ENCODE measurements around the gene JAK3. TPM values are rescaled to one million over a fixed set of nuclear protein-coding genes. Genes with fewer than 3 reads are reported as not detected.
A peak's percentile ranks its signal among the peaks of the same experiment; 100 is the strongest.

The JAK3 gene
- total and polyA plus RNA-seq, 2 of the 13 experiments (the other 11 are each of a cell fraction or from before 2014, with no cell fraction given): 3.4 to 18.6 TPM

GRCh38 chr19:17859533-17860330 lies 11.9 kb upstream of the JAK3 start, which contains the start of gene RPL18A (continued):
- TF ChIP-seq, protein P1, sequence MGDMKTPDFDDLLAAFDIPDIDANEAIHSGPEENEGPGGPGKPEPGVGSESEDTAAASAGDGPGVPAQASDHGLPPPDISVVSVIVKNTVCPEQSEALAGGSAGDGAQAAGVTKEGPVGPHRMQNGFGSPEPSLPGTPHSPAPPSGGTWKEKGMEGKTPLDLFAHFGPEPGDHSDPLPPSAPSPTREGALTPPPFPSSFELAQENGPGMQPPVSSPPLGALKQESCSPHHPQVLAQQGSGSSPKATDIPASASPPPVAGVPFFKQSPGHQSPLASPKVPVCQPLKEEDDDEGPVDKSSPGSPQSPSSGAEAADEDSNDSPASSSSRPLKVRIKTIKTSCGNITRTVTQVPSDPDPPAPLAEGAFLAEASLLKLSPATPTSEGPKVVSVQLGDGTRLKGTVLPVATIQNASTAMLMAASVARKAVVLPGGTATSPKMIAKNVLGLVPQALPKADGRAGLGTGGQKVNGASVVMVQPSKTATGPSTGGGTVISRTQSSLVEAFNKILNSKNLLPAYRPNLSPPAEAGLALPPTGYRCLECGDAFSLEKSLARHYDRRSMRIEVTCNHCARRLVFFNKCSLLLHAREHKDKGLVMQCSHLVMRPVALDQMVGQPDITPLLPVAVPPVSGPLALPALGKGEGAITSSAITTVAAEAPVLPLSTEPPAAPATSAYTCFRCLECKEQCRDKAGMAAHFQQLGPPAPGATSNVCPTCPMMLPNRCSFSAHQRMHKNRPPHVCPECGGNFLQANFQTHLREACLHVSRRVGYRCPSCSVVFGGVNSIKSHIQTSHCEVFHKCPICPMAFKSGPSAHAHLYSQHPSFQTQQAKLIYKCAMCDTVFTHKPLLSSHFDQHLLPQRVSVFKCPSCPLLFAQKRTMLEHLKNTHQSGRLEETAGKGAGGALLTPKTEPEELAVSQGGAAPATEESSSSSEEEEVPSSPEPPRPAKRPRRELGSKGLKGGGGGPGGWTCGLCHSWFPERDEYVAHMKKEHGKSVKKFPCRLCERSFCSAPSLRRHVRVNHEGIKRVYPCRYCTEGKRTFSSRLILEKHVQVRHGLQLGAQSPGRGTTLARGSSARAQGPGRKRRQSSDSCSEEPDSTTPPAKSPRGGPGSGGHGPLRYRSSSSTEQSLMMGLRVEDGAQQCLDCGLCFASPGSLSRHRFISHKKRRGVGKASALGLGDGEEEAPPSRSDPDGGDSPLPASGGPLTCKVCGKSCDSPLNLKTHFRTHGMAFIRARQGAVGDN (CRISPR knock-in tag; IDR thresholded peaks at IDR 0.05): peak; percentile 78
- TF ChIP-seq HMG20A (CRISPR knock-in tag; IDR thresholded peaks at IDR 0.05; ENCODE audit: borderline replicate concordance) (no peak), ZNF282 (IDR thresholded peaks at IDR 0.05; ENCODE audit: partially characterized antibody) (no peak), U2AF1 (optimal IDR thresholded peaks at IDR 0.05; ENCODE audit: low read depth, low read length) (no peak), FOXM1 (CRISPR knock-in tag; IDR thresholded peaks at IDR 0.05) (0 out of 2 replicates have a peak, but pooled peaks have one; percentile 46), NRL (CRISPR knock-in tag; IDR thresholded peaks at IDR 0.05; ENCODE audit: borderline replicate concordance) (peak; percentile 26; the same call in 1 of the 2 replicates), TBX2 (CRISPR knock-in tag; IDR thresholded peaks at IDR 0.05; ENCODE audit: borderline replicate concordance) (no peak), KLF16 (CRISPR knock-in tag; IDR thresholded peaks at IDR 0.05) (peak in 1 of 2 experiments; percentile 82; a peak in 2 of 4 replicates), ZNF225 (CRISPR knock-in tag; IDR thresholded peaks at IDR 0.05) (peak; percentile 79; the same call in 1 of the 2 replicates), RBFOX2 (IDR thresholded peaks at IDR 0.05; ENCODE audit: low read depth, low read length) (peak; percentile 100), ARID5B (CRISPR knock-in tag; IDR thresholded peaks at IDR 0.05) (no peak), POLR2AphosphoS5 (IDR thresholded peaks at IDR 0.05; ENCODE audit: low read depth, low read length) (peak; percentile 93), FOXA3 (CRISPR knock-in tag; IDR thresholded peaks at IDR 0.05) (peak; percentile 62)
- TF ChIP-seq, protein P2, sequence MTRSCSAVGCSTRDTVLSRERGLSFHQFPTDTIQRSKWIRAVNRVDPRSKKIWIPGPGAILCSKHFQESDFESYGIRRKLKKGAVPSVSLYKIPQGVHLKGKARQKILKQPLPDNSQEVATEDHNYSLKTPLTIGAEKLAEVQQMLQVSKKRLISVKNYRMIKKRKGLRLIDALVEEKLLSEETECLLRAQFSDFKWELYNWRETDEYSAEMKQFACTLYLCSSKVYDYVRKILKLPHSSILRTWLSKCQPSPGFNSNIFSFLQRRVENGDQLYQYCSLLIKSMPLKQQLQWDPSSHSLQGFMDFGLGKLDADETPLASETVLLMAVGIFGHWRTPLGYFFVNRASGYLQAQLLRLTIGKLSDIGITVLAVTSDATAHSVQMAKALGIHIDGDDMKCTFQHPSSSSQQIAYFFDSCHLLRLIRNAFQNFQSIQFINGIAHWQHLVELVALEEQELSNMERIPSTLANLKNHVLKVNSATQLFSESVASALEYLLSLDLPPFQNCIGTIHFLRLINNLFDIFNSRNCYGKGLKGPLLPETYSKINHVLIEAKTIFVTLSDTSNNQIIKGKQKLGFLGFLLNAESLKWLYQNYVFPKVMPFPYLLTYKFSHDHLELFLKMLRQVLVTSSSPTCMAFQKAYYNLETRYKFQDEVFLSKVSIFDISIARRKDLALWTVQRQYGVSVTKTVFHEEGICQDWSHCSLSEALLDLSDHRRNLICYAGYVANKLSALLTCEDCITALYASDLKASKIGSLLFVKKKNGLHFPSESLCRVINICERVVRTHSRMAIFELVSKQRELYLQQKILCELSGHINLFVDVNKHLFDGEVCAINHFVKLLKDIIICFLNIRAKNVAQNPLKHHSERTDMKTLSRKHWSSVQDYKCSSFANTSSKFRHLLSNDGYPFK (CRISPR knock-in tag; IDR thresholded peaks at IDR 0.05; ENCODE audit: borderline replicate concordance): peak; percentile 83
- TF ChIP-seq, protein P3, sequence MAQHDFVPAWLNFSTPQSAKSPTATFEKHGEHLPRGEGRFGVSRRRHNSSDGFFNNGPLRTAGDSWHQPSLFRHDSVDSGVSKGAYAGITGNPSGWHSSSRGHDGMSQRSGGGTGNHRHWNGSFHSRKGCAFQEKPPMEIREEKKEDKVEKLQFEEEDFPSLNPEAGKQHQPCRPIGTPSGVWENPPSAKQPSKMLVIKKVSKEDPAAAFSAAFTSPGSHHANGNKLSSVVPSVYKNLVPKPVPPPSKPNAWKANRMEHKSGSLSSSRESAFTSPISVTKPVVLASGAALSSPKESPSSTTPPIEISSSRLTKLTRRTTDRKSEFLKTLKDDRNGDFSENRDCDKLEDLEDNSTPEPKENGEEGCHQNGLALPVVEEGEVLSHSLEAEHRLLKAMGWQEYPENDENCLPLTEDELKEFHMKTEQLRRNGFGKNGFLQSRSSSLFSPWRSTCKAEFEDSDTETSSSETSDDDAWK (CRISPR knock-in tag; IDR thresholded peaks at IDR 0.05): no peak
- TF ChIP-seq, protein P4, sequence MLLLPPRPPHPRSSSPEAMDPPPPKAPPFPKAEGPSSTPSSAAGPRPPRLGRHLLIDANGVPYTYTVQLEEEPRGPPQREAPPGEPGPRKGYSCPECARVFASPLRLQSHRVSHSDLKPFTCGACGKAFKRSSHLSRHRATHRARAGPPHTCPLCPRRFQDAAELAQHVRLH (CRISPR knock-in tag; IDR thresholded peaks at IDR 0.05; ENCODE audit: borderline replicate concordance, low read depth): no peak
